PC-3 (cell line): Measurements from ENCODE around the gene HTR3B. TPM values are rescaled to one million over a fixed set of nuclear protein-coding genes. Genes with fewer than 3 reads are reported as not detected.

Experiments used
- ATAC-seq: fragments of 200-7000 bp; cut with Tn5 transposase; 2 replicates; pipeline ENCODE4 v1.9.1; 2020; ENCODE audit warnings: mild to moderate bottlenecking, moderate library complexity
- BruUV-seq: library from RNA; stranded (reverse); fragments of 400-500 nt; replicated peaks from 2 replicates; lab custom pipeline; 2021; lab: Mats Ljungman, UMichigan
- CTCF ChIA-PET: fragments of 300-600 bp; sonication (Branson Sonifier 250); formaldehyde crosslinking; loops from one replicate; lab custom pipeline; 2022; ENCODE audit warnings: antibody characterized with exemption; lab: Charles Lee
- POLR2A ChIA-PET: fragments of 300-600 bp; sonication (Branson Sonifier 250); formaldehyde crosslinking; loops from one replicate; lab custom pipeline; 2022; ENCODE audit warnings: antibody characterized with exemption; ENCODE audit not compliant: unreplicated experiment; lab: Charles Lee
- DNase-seq: peaks from one replicate; pipeline ENCODE4 v3.0.0-alpha.2; 2015
- H2AFZ ChIP-seq: fragments of 300-600 bp; sonication (generic); 2 replicates; pipeline ENCODE4 v1.6.0; 2016; ENCODE audit warnings: antibody characterized with exemption, low read length
- H3F3A ChIP-seq: fragments of 300-600 bp; sonication (generic); one replicate; pipeline ENCODE4 v1.6.0; 2017; ENCODE audit warnings: antibody characterized with exemption, low read length, control low read depth, mild to moderate bottlenecking; ENCODE audit not compliant: unreplicated experiment
- H3K27ac ChIP-seq: fragments of 300-600 bp; sonication (generic); 2 replicates; pipeline ENCODE4 v1.5.1; 2016; ENCODE audit warnings: mild to moderate bottlenecking, low read length
- H3K27me3 ChIP-seq: fragments of 300-600 bp; sonication (generic); 2 replicates; pipeline ENCODE4 v1.6.1; 2016; ENCODE audit warnings: low read length, mixed read lengths
- H3K36me3 ChIP-seq: fragments of 300-600 bp; sonication (generic); 2 replicates; pipeline ENCODE4 v1.6.1; 2016; ENCODE audit warnings: low read depth, mixed run types, low read length, mixed read lengths
- H3K4me1 ChIP-seq: fragments of 300-600 bp; sonication (generic); 2 replicates; pipeline ENCODE4 v1.5.1; 2016; ENCODE audit warnings: low read length; ENCODE audit not compliant: insufficient read depth
- H3K4me2 ChIP-seq: fragments of 300-600 bp; sonication (generic); 2 replicates; pipeline ENCODE4 v1.6.0; 2016; ENCODE audit warnings: low read length
- H3K4me3 ChIP-seq: fragments of 300-600 bp; sonication (generic); 2 replicates; pipeline ENCODE4 v1.5.1; 2016; ENCODE audit warnings: mild to moderate bottlenecking, low read length, mixed read lengths
- H3K79me2 ChIP-seq: fragments of 300-600 bp; sonication (generic); 2 replicates; pipeline ENCODE4 v1.6.1; 2017; ENCODE audit warnings: low read length, mixed read lengths
- H3K9ac ChIP-seq: fragments of 300-600 bp; sonication (generic); 2 replicates; pipeline ENCODE4 v1.6.0; 2016; ENCODE audit warnings: mild to moderate bottlenecking, low read length
- H3K9me2 ChIP-seq: fragments of 300-600 bp; sonication (generic); replicated peaks from 2 replicates; pipeline ENCODE4 v1.6.1; 2016; ENCODE audit warnings: mixed run types, low read length, mixed read lengths
- H3K9me3 ChIP-seq: fragments of 300-600 bp; sonication (generic); 2 replicates; pipeline ENCODE4 v1.6.1; 2016; ENCODE audit warnings: low read length, mixed read lengths
- H4K20me1 ChIP-seq: fragments of 300-600 bp; sonication (generic); 2 replicates; pipeline ENCODE4 v1.6.1; 2016; ENCODE audit warnings: low read length, mixed read lengths
- CTCF ChIP-seq: fragments of 300-600 bp; sonication (generic); conservative IDR thresholded peaks from 2 replicates; pipeline ENCODE4 v1.5.1; 2017; ENCODE audit warnings: antibody characterized with exemption, low read depth, mild to moderate bottlenecking, low read length
- EZH2 ChIP-seq: fragments of 300-600 bp; sonication (generic); IDR thresholded peaks from one replicate; pipeline ENCODE4 v1.6.1; 2017; ENCODE audit warnings: antibody characterized with exemption, mild to moderate bottlenecking, low read length; ENCODE audit not compliant: unreplicated experiment
- EZH2phosphoT487 ChIP-seq: fragments of 300-600 bp; sonication (generic); IDR thresholded peaks from 2 replicates; pipeline ENCODE4 v1.6.1; 2018; ENCODE audit warnings: mild to moderate bottlenecking, antibody characterized with exemption, low read length, borderline replicate concordance
- intact Hi-C: fragments of 100-400 bp; cut with micrococcal nuclease; formaldehyde crosslinking; loops from 2 replicates; pipeline ENCODE4 v1.9.0; 2023
- total RNA-seq: library from RNA; depleted of rRNA; stranded (reverse); fragments of >200 nt; gene quantifications from 2 replicates; pipeline ENCODE4 v1.2.3, GENCODE V29; 2014

Gene HTR3B
- total RNA-seq, 1 experiment from 2014 or later: not detected

- Histone ChIP-seq H3K36me3 (no peaks in the 10 kb centered on the region), H3K9ac (no peak overlapping the region), H3K27ac (no peak overlapping the region), H3K9me2 (no peaks in the 10 kb centered on the region), H4K20me1 (no peaks in the 10 kb centered on the region), H3K27me3 (peaks cover 25% of the 10 kb centered on the region), H3K4me2 (no peak overlapping the region), H3F3A (no peaks in the 10 kb centered on the region), H3K4me3 (no peak overlapping the region), H2AFZ (no peak overlapping the region), H3K79me2 (no peaks in the 10 kb centered on the region), H3K9me3 (no peaks in the 10 kb centered on the region), H3K4me1 (no peaks in the 10 kb centered on the region)
- CTCF ChIA-PET: no interaction called here
- no peak for DNase-seq
- ATAC-seq: no peak
- TF ChIP-seq EZH2phosphoT487 (no peak), EZH2 (no peak), CTCF (no peak)
- no TSS peak for BruUV-seq
- intact Hi-C loops: no loop called here
- POLR2A ChIA-PET: no interaction called here
Observed at GRCh38 chr11:113989916-113990315, 85.3 kb downstream of the HTR3B start.

GRCh38 chr11:113991170-113991569 lies 86.6 kb downstream of the HTR3B start:
- intact Hi-C loops: no loop called here
- no TSS peak for BruUV-seq
- no peaks in the 10 kb centered on the region for H4K20me1 ChIP-seq
- ChIA-PET POLR2A (no interaction called here), CTCF (no interaction called here)
- no peaks in the 10 kb centered on the region for H3K79me2 ChIP-seq
- ATAC-seq (no peak), DNase-seq (peak; percentile 46)
- no peaks in the 10 kb centered on the region for H3K36me3 ChIP-seq
- H3K4me3 ChIP-seq: no peak overlapping the region
- H3K9ac ChIP-seq: no peak overlapping the region
- H2AFZ ChIP-seq: no peak overlapping the region
- no peaks in the 10 kb centered on the region for H3F3A ChIP-seq
- no peaks in the 10 kb centered on the region for H3K4me1 ChIP-seq
- TF ChIP-seq CTCF (no peak), EZH2phosphoT487 (no peak), EZH2 (no peak)
- no peaks in the 10 kb centered on the region for H3K9me3 ChIP-seq
- no peak overlapping the region for H3K27ac ChIP-seq
- H3K9me2 ChIP-seq: no peaks in the 10 kb centered on the region
- H3K27me3 ChIP-seq: peaks cover 13% of the 10 kb centered on the region
- H3K4me2 ChIP-seq: no peak overlapping the region

GRCh38 chr11:113991718-113992458 lies 87.3 kb downstream of the HTR3B start:
- intact Hi-C loops: no loop called here
- Histone ChIP-seq H3K27ac (no peak overlapping the region), H2AFZ (no peak overlapping the region), H3K9ac (no peak overlapping the region), H3F3A (no peaks in the 10 kb centered on the region), H3K79me2 (no peaks in the 10 kb centered on the region), H3K4me3 (no peak overlapping the region), H3K4me1 (no peaks in the 10 kb centered on the region), H3K9me3 (no peaks in the 10 kb centered on the region), H4K20me1 (no peaks in the 10 kb centered on the region), H3K9me2 (no peaks in the 10 kb centered on the region), H3K4me2 (no peak overlapping the region), H3K36me3 (no peaks in the 10 kb centered on the region), H3K27me3 (peaks cover 12% of the 10 kb centered on the region; the same call in 1 of the 2 replicates)
- ATAC-seq (no peak), DNase-seq (peak; percentile 23)
- POLR2A ChIA-PET: no interaction called here
- TF ChIP-seq EZH2 (no peak), CTCF (no peak), EZH2phosphoT487 (no peak)
- CTCF ChIA-PET: no interaction called here
- BruUV-seq: no TSS peak
